ENCODE data around the gene TMEM120A. TPM values are rescaled to one million over a fixed set of nuclear protein-coding genes. Genes with fewer than 3 reads are reported as not detected.
A peak's percentile ranks its signal among the peaks of the same experiment; 100 is the strongest.

Gene TMEM120A
- total and polyA plus RNA-seq, 9 donors, result 44.4 to 170 (median 102) TPM

DNA sequence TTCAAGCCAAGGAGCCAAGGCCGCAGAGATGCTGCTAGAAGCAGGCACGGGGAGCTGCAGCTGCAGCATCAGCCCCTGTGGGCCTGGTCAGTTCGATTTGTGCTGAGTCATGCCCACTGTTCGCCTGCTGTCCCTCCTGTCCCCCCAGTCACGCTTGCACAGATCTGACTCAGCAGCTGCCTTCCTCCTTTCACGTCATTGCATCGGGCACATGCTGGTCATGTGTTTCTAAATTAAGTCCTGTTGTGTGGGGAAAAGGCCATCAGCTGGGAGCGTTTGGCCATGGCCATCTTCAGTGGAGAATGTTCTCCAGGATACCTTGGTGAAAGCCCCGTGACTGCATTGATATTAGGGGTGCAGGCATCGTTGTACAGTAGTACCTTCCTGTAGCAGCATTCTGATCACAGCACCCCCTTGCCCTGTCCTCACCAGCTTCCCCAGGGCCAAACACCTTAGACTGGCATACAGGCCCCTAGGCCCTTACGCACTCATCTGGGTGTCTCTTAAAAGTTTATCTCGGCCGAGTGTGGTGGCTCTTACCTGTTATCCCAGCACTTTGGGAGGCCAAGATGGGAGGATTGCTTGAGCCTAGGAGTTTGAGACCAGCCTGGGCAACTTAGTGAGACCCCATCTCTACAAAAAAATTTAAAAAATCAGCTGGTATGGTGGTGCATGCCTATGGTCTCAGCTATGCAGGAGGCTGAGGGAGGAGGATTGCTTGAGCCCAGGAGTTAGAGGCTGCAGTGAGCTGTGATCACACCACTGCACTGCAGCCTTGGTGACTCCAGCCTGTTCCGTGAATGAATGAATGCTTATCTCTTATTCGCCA is 56.2 kb downstream of the TMEM120A start:
- Histone ChIP-seq H3K4me3 (no peak overlapping the region), H3K4me1 (ENCODE audit: insufficient read depth) (peaks cover 7% of the 10 kb centered on the region), H3K36me3 (no peaks in the 10 kb centered on the region), H3K27me3 (no peaks in the 10 kb centered on the region), H3K9me3 (no peaks in the 10 kb centered on the region), H3K27ac (no peak overlapping the region)
- intact Hi-C loops (cut with DNase I), result no loop called here
- 61 to 76% (median 64%) methylated on average over 15 of the region's 15 CpGs for WGBS, 3 donors
- no peak for TF ChIP-seq EP300 (IDR thresholded peaks at IDR 0.05)
- no peak for TF ChIP-seq POLR2A (IDR thresholded peaks at IDR 0.05)
- TF ChIP-seq, protein P1, sequence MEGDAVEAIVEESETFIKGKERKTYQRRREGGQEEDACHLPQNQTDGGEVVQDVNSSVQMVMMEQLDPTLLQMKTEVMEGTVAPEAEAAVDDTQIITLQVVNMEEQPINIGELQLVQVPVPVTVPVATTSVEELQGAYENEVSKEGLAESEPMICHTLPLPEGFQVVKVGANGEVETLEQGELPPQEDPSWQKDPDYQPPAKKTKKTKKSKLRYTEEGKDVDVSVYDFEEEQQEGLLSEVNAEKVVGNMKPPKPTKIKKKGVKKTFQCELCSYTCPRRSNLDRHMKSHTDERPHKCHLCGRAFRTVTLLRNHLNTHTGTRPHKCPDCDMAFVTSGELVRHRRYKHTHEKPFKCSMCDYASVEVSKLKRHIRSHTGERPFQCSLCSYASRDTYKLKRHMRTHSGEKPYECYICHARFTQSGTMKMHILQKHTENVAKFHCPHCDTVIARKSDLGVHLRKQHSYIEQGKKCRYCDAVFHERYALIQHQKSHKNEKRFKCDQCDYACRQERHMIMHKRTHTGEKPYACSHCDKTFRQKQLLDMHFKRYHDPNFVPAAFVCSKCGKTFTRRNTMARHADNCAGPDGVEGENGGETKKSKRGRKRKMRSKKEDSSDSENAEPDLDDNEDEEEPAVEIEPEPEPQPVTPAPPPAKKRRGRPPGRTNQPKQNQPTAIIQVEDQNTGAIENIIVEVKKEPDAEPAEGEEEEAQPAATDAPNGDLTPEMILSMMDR (IDR thresholded peaks at IDR 0.05), result no peak
- DNase-seq, result peak; percentile 37 to 50 (median 45)

Small RNAs within 50 kb of the gene (small RNA-seq; reads per million reads assigned to genes)
- gene SNORA14A, result not detected

Other genes with a start within 250 kb of the TMEM120A start
- gene CCL26, start 222.4 kb downstream of the TMEM120A start, total RNA-seq, result 10 to 100 TPM in 1 of 7 donors, 1 to 10 TPM in 6; 2.6 to 13.0 (median 7.6) TPM
- gene CCL26, start 222.4 kb downstream of the TMEM120A start, polyA plus RNA-seq, result 10 to 100 TPM in 1 of 2 donors, 1 to 10 TPM in 1; 9.8 to 43.0 TPM
- gene CCL24, start 180.8 kb downstream of the TMEM120A start, total RNA-seq, result under 1 TPM in 1 of 7 donors, not detected in 6; 0.45 TPM
- 1 to 10 TPM in 1 of 2 donors, under 1 TPM in 1; 0.48 to 1.1 TPM for gene CCL24, start 180.8 kb downstream of the TMEM120A start, polyA plus RNA-seq
- 10 to 100 TPM; 26.6 to 83.2 (median 68.5) TPM for gene RHBDD2, start 115.6 kb downstream of the TMEM120A start, total RNA-seq
- gene RHBDD2, start 115.6 kb downstream of the TMEM120A start, polyA plus RNA-seq, result 10 to 100 TPM; 78.9 to 99.3 TPM
- gene POR, start 79.4 kb downstream of the TMEM120A start, total RNA-seq, result 100 to 1,000 TPM in 6 of 7 donors, 10 to 100 TPM in 1; 91.2 to 191 (median 148) TPM
- gene POR, start 79.4 kb downstream of the TMEM120A start, polyA plus RNA-seq, result 100 to 1,000 TPM in 1 of 2 donors, 10 to 100 TPM in 1; 71.8 to 144 TPM
- gene STYXL1, start 53.4 kb upstream of the TMEM120A start, total RNA-seq, result 10 to 100 TPM; 15.7 to 37.4 (median 26.5) TPM
- 10 to 100 TPM; 32.0 to 39.9 TPM for gene STYXL1, start 53.4 kb upstream of the TMEM120A start, polyA plus RNA-seq
- gene MDH2, start 53.5 kb upstream of the TMEM120A start, total RNA-seq, result 100 to 1,000 TPM in 4 of 7 donors, 10 to 100 TPM in 3; 38.4 to 124 (median 109) TPM
- gene MDH2, start 53.5 kb upstream of the TMEM120A start, polyA plus RNA-seq, result 10 to 100 TPM; 65.7 to 84.5 TPM
- gene SRRM3, start 207.3 kb upstream of the TMEM120A start, total RNA-seq, result 10 to 100 TPM in 2 of 7 donors, 1 to 10 TPM in 5; 4.4 to 13.4 (median 6.6) TPM
- gene SRRM3, start 207.3 kb upstream of the TMEM120A start, polyA plus RNA-seq, result 1 to 10 TPM; 2.0 to 3.0 TPM

All from ovary (tissue), 9 donors.